Fibroblast of skin of right quadriceps (primary cell): ENCODE results near the gene KBTBD2.
"Not testable (repeated sequence)": the region's sequence is repeated elsewhere in the genome, so short reads cannot be mapped to it uniquely, and the experiment has no call there.

ENCODE experiments used
- DNase-seq: peaks from one replicate; pipeline ENCODE4 v3.0.0-alpha.2; 2013

The KBTBD2 gene

GRCh38 chr7:32892521-32893206 is 1.1 kb upstream of the KBTBD2 start:
- peak; percentile 83 for DNase-seq

- DNase-seq = peak; percentile 97
Measured at GRCh38 chr7:32891800-32892520, 400 bp upstream of the KBTBD2 start.

GRCh38 chr7:32890793-32891042 is 842 bp downstream of the KBTBD2 start:
- no peak for DNase-seq

DNA sequence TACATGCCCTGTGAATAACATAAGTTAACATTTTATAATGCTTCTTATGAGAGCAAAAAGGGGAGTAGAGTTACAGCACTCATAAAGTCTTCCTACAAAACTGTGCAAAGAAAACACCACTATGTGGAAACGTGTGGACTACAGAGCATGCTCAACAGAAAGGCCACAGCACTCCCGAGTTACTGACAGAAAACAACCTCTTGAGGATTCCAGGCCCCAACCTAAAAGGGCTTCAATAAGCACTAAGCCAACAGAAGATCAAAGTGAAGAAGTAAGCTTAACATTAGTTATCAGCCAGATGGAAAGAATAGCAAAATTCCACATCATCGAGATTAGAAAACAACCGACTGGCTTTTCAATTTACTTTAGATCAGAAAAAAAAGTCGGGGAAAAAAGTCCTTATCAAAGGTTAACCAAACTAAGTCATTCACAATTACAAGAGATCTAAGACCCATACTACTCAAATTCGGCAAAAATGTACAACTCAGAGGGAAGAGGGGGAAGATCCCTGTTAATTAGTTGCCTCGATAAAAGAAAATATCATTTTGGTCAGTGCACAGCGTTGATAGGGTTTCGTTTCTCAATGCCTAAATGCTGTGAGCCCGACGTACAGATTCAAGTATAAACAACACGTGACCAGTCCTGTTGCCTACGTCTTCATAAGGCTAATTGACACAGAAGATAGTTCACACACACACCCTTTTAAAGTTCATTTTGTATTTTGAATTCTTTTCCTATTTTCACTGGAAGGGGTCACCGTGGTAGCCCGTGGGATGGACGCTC is 1.4 kb downstream of the KBTBD2 start:
- peak; percentile 57 for DNase-seq

DNA sequence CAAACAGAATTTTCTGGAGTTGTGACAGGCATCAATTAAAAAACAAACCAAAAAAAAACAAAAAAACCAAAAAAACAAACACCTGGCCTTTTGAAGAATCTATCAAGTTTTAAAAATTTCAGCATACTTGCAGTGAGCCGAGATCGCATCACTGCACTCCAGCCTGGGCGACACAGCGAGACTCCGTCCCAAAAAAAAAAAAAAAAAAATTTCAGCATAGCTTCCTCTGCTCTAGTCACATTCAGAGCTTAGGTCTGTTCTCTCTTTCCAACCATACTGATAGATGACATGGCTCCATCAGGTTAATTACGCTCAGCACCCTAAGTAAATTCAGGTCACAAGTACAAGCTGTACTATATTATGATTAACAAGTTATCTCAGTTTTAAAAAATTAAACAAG is 3.1 kb downstream of the KBTBD2 start:
- DNase-seq = no peak

DNA sequence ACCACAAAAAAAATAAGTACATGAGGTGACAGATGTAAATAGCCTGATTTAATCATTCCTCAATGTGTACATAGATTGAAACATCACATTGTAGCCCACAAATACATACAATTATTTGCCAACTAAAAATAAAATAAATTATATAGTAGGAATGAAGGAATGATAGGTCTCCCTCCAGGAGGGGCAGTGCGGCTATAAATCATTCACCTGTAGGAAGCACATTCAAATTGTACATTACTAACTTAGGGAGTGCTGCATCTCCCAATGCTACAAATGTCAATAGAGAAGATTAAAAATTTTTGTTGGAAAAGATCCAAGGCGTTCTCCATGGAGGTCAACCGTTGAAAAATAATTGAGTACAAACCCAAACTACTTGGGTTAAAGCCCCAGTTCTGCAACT is 4.2 kb downstream of the KBTBD2 start:
- DNase-seq = no peak

GRCh38 chr7:32881074-32881982 is 10.2 kb downstream of the KBTBD2 start:
- DNase-seq = peak; percentile 40

GRCh38 chr7:32879460-32879859 is 12.1 kb downstream of the KBTBD2 start:
- DNase-seq = no peak

DNA sequence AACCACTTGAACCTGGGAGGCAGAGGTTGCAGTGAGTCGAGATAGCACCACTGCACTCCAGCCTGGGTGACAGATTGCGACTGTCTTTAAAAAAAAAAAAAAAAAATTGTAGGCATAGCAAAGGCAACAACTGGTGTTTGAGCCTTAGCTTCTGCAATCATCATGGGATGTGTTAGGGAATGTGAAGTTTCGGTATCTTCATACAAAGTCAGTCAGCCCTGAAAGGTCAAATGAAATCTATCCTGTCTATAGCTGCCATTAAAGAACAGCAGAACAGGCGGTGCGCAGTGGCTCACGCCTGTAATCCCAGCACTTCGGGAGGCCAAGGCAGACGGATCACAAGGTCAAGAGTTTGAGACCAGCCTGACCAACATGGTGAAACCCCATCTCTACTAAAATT is 13.5 kb downstream of the KBTBD2 start:
- DNase-seq = not testable (repeated sequence)

GRCh38 chr7:32872421-32872820 is 19.1 kb downstream of the KBTBD2 start:
- no peak for DNase-seq

DNA sequence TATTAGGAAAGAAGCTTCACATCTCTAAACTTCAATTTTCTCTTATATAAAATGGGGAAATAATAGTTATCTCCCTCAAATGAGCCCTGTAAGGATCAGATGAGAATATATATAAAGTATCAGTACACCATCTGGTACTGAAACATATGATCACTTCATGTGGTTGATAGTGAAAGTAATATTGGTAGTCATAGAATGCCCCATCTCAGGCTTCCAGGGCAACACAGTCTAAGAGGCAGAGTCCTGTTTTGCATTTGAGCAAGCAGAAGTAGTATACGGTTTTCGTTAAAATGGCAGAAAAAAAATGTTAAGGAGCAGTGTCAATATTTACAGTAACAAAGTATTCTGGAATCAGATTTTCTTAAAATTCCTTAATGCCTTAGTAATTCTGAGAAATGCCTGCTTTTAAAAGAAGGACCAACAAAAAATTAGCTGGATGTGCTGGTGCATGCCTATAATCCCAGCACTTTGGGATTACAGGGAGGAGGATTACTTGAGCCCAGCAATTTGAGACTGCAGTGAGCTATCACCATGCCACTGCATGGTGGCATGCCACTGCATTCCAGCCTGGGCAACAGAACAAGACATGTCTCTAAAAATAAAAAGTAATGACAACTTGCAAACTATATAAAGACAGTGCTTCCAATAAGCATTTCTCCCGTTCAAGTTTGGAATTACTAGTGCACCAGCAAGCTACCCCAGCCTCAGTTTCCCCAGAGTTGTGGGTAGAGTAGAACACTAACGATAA is 19.8 kb downstream of the KBTBD2 start:
- no peak for DNase-seq

DNA sequence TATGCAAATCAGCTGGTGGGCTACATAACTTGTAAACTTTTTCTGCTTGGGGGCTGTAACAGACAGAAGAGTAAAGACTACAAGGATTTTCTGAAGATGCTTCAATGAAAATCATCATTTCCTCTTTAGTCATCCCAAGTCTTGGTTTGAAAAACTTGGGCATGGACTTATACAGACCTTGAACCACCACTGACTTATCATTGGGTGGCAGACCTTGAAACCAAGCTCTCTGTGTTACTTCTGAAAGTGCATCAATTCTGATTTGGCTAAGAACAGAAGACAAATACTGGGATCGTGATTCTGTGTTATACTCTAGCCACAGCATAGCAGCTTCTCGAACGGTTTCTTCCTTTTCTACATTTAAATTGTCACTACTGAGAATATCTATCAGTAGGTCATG is 21.3 kb downstream of the KBTBD2 start:
- no peak for DNase-seq

GRCh38 chr7:32869716-32870115 is 21.8 kb downstream of the KBTBD2 start:
- no peak for DNase-seq

- no peak for DNase-seq
Measured at GRCh38 chr7:32868116-32868515, 23.4 kb downstream of the KBTBD2 start.

DNA sequence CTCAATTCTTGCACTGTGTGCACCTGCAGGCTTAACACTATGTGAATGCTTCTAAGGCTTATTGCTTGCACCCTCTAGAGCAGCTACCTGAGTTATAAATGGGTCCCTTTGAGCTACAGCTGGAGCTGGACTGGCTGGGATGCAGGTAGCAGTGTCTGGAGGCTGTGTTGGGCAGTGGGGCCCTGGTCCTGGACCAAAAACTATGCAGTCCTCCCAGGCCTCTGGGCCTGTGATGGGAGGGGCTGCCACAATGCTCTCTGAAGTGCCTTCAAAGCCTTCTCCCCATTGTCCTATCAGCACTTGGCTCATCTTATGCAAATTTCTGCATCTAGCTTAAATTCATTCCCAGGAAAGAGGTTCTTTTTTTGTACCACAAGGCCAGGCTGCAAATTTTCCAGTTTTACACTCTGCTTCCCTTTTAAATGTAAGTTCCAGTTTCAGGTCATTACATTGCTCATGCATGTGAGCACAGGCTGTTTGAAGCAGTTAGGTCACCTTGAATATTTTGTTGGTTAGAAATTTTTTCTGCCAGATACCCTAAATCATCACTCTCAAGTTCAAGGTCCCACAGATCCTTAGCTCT is 26.0 kb downstream of the KBTBD2 start:
- no peak for DNase-seq

- not testable (repeated sequence) for DNase-seq
Measured at GRCh38 chr7:32863872-32864271, 27.7 kb downstream of the KBTBD2 start.

DNA sequence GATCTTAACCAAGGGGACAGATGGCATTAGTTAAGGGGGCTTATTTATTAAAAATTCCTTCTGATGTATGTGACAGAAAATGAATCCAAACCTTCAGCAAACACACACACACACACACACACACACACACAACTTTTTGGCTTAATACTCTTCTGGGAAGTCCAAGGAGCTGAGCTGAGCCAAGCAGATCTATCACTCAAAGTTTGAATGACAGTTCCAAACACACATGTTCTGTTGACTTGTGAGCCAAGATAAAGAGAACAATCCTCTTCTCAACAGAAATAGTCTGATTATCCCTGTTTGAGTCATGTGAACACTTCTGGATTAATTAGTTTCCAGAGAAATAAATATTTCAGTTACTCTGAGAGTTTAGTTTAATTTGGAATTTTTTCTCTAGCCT is 31.5 kb downstream of the KBTBD2 start:
- DNase-seq = no peak

DNA sequence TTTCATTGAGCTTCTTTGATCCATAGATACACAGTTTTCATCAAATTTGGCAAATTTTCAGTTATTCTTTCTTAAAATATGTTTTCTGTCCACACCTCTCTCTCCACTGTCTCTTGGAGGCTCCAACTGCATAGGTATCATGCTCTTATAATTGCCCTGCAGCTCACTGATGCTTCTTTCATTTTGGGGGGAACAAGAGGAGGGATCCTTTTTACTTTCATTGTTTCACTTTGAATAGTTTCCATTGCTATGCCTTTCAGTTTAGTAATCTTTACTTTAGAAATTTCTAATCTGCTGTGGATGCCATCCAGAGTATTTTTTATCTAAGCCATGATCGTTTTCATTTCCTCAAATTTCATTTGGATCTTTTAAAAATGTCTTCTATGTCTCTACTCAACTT is 32.9 kb downstream of the KBTBD2 start:
- no peak for DNase-seq

GRCh38 chr7:32857063-32857462 is 34.5 kb downstream of the KBTBD2 start:
- DNase-seq = not testable (repeated sequence)

- DNase-seq = not testable (repeated sequence)
Measured at GRCh38 chr7:32855837-32856775, 35.5 kb downstream of the KBTBD2 start.

DNA sequence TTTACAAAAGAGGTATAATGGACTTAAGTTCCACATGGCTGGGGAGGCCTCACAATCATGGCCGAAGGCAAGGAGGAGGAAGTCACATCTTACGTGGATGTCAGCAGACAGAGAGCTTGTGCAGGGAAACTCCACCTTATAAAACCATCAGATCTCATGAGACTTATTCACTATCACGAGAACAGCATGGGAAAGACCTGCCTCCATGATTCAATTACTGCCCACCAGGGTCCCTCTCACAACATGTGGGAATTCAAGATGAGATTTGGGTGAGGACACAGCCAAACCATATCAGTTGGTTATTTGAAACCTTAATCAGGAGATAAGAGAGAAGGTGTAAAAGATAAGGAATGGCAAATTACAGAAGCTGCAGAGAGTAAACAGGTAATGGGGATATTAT is 40.9 kb downstream of the KBTBD2 start:
- not testable (repeated sequence) for DNase-seq
